A549 (cell line): ENCODE measurements around the gene SYNE3. TPM values are rescaled to one million over a fixed set of nuclear protein-coding genes. Genes with fewer than 3 reads are reported as not detected.

Experiments used
- ATAC-seq, 2 experiments: fragments of 200-7000 bp in 1 of 2; fragments of >200 bp in 1 of 2; cut with Nextera tagmentation in 1 of 2; cut with Tn5 transposase in 1 of 2; 3 replicates each; pipeline versions ENCODE4 v1.8.0 to v1.9.1; 2018 to 2020; ENCODE audit warnings: mild to moderate bottlenecking in 1 of 2, moderate library complexity in 1 of 2
- CTCF ChIA-PET: fragments of 300-600 bp; sonication (Branson Sonifier 250); formaldehyde crosslinking; extraction: SDS; loops from one replicate; lab custom pipeline; 2021; ENCODE audit warnings: antibody characterized with exemption, inconsistent platforms; lab: Yijun Ruan, JAX
- POLR2A ChIA-PET: fragments of 350-600 bp; formaldehyde crosslinking; extraction: SDS; loops from one replicate; lab custom pipeline; 2021; ENCODE audit warnings: antibody characterized with exemption, inconsistent platforms; lab: Yijun Ruan, JAX
- DNase-seq, 2 experiments: peaks; one replicate each; pipeline versions ENCODE4 v3.0.0 to v3.0.0-alpha.2; 2011 to 2016; ENCODE audit warnings: low read depth in 1 of 2, low spot score in 1 of 2
- FAIRE-seq: peaks from 2 replicates; lab custom pipeline; 2011; peaks lifted over from hg19 to GRCh38; lab: Jason Lieb, UNC
- H3K27ac ChIP-seq, 2 experiments: fragments of >200 bp; sonication (Bioruptor Twin); formaldehyde crosslinking; 3 replicates each; pipeline ENCODE4 v1.5.1; 2016 to 2017
- H3K4me1 ChIP-seq: fragments of >200 bp; sonication (Bioruptor Twin); formaldehyde crosslinking; 3 replicates; pipeline ENCODE4 v1.6.1; 2016
- H3K4me2 ChIP-seq: fragments of >200 bp; sonication (Bioruptor Twin); formaldehyde crosslinking; 3 replicates; pipeline ENCODE4 v1.6.1; 2016
- H3K4me3 ChIP-seq: fragments of >200 bp; sonication (Bioruptor Twin); formaldehyde crosslinking; 3 replicates; pipeline ENCODE4 v1.5.1; 2016
- H3K9me3 ChIP-seq: fragments of >200 bp; sonication (Bioruptor Twin); formaldehyde crosslinking; 3 replicates; pipeline ENCODE4 v1.6.1; 2016
- BCL3 ChIP-seq: fragments of >200 bp; sonication (Bioruptor Twin); formaldehyde crosslinking; IDR thresholded peaks from 3 replicates; pipeline ENCODE4 v1.6.1; 2016
- CEBPB ChIP-seq, 2 experiments: fragments of >200 bp in 1 of 2; sonication (Bioruptor Twin) in 1 of 2; formaldehyde crosslinking in 1 of 2; IDR thresholded peaks; 2 replicates each; pipeline ENCODE4 v1.6.1; 2012 to 2016
- CHD2 ChIP-seq: fragments of 150-350 bp; IDR thresholded peaks from 2 replicates; pipeline ENCODE4 v1.6.1; 2014; ENCODE audit warnings: low read length; ENCODE audit not compliant: partially characterized antibody
- EHF ChIP-seq: fragments of 250-450 bp; sonication (Bioruptor Pico); IDR thresholded peaks from 2 replicates; pipeline ENCODE4 v1.5.0; 2020; ENCODE audit warnings: mild to moderate bottlenecking
- FOSL2 ChIP-seq, 2 experiments: fragments of 450-650 bp in 1 of 2; fragments of >200 bp in 1 of 2; sonication (Bioruptor Twin) in 1 of 2; formaldehyde crosslinking; IDR thresholded peaks; 2 replicates each; pipeline versions ENCODE4 v1.5.0 to v1.6.1; 2016 to 2020; ENCODE audit warnings: mild to moderate bottlenecking in 1 of 2, moderate library complexity in 1 of 2
- HOXB13 ChIP-seq: fragments of 250-450 bp; sonication (Bioruptor Pico); IDR thresholded peaks from 2 replicates; pipeline ENCODE4 v1.5.0; 2020; ENCODE audit warnings: low read depth, mild to moderate bottlenecking, moderate library complexity
- KDM1A ChIP-seq: fragments of 200-600 bp; sonication (generic); IDR thresholded peaks from 2 replicates; pipeline ENCODE4 v1.6.1; 2016; ENCODE audit warnings: low read depth, mild to moderate bottlenecking
- MAFK ChIP-seq: fragments of 450-650 bp; IDR thresholded peaks from 2 replicates; pipeline ENCODE4 v1.6.1; 2014; ENCODE audit not compliant: partially characterized antibody
- MAX ChIP-seq: IDR thresholded peaks from 2 replicates; pipeline ENCODE4 v1.6.1; 2012
- NFE2L2 ChIP-seq: fragments of 150-350 bp; conservative IDR thresholded peaks from 2 replicates; pipeline ENCODE4 v1.6.1; 2014; ENCODE audit warnings: low read length
- PHF8 ChIP-seq: fragments of 200-600 bp; sonication (generic); IDR thresholded peaks from 2 replicates; pipeline ENCODE4 v1.6.1; 2016; ENCODE audit warnings: low read depth, mild to moderate bottlenecking, antibody characterized with exemption, moderate library complexity, borderline replicate concordance
- POLR2A ChIP-seq: IDR thresholded peaks from 2 replicates; pipeline ENCODE4 v1.6.1; 2012; ENCODE audit warnings: mild to moderate bottlenecking, low read length
- RAD21 ChIP-seq, 2 experiments: fragments of >200 bp in 1 of 2; sonication (Bioruptor Twin) in 1 of 2; formaldehyde crosslinking in 1 of 2; IDR thresholded peaks in 1 of 2; conservative IDR thresholded peaks in 1 of 2; 2 replicates in 1 of 2; 3 replicates in 1 of 2; pipeline ENCODE4 v1.6.1; 2012 to 2018; ENCODE audit warnings: inconsistent platforms in 1 of 2
- SMC3 ChIP-seq: fragments of >200 bp; sonication (Bioruptor Twin); formaldehyde crosslinking; IDR thresholded peaks from 3 replicates; pipeline ENCODE4 v1.6.1; 2018; ENCODE audit warnings: inconsistent platforms
- TFCP2L1 ChIP-seq: fragments of 250-450 bp; sonication (Bioruptor Pico); IDR thresholded peaks from 2 replicates; pipeline ENCODE4 v1.5.0; 2021; ENCODE audit warnings: mild to moderate bottlenecking
- TP53 ChIP-seq: fragments of 250-450 bp; sonication (Bioruptor Pico); IDR thresholded peaks from 2 replicates; pipeline ENCODE4 v1.5.0; 2021; ENCODE audit warnings: mild to moderate bottlenecking, moderate library complexity
- ZC3H11A ChIP-seq: fragments of 450-650 bp; IDR thresholded peaks from 2 replicates; pipeline ENCODE4 v1.6.1; 2014; ENCODE audit warnings: antibody characterized with exemption, mild to moderate bottlenecking
- ZFP36 ChIP-seq: fragments of 450-650 bp; IDR thresholded peaks from 2 replicates; pipeline ENCODE4 v1.6.1; 2014; ENCODE audit warnings: borderline replicate concordance; ENCODE audit not compliant: partially characterized antibody
- ZSCAN20 ChIP-seq: fragments of 250-450 bp; sonication (Bioruptor Pico); IDR thresholded peaks from 2 replicates; pipeline ENCODE4 v1.8.0; 2022; ENCODE audit warnings: mild to moderate bottlenecking, moderate library complexity
- WGBS: methylation state at CpG from one replicate; pipeline ENCODE4 v1.1.6; 2017; ENCODE audit errors: missing lambda C conversion rate; 5-methylcytosine and 5-hydroxymethylcytosine counted together
- polyA plus RNA-seq, 4 experiments: library from polyadenylated mRNA; depleted of rRNA in 3 of 4; stranded (reverse); fragments of >200 nt; fragmentation: RNase III in 1 of 4; extraction: RNeasy Plus Mini Kit Qiagen cat#74134 plus additional on column Dnase treatment in 1 of 4; gene quantifications; 2 replicates in 3 of 4; 3 replicates in 1 of 4; pipeline ENCODE4 v1.2.3, GENCODE V29; 2011 to 2017

SYNE3 gene
- polyA plus RNA-seq, 2 of the 4 experiments (the other 2 are of a cell fraction): 0.05 to 0.08 TPM

GRCh38 chr14:95500772-95501401 is 15.6 kb downstream of the SYNE3 start:
- CTCF ChIA-PET: interaction anchor here (0.5 to 1.2 kb wide), 3 partner anchors 18 to 33 kb away, joined by 3 to 5 read pairs (median 5); no protein-coding TSS in a partner anchor
- H3K4me1 ChIP-seq: peaks cover 9% of the 10 kb centered on the region; the same call in 2 of the 3 replicates
- FAIRE-seq (no peak), DNase-seq (peak in 1 of 2 experiments; percentile 31)
- H3K4me3 ChIP-seq: no peak overlapping the region
- no peak overlapping the region for H3K27ac ChIP-seq
- no peak for TF ChIP-seq PHF8
- no peak for TF ChIP-seq HOXB13 (CRISPR knock-in tag)
- TF ChIP-seq ZSCAN20 (CRISPR knock-in tag): no peak
- no peak for TF ChIP-seq CEBPB (IDR thresholded peaks at IDR 0.05)
- no peak for TF ChIP-seq FOSL2 (IDR thresholded peaks at IDR 0.05)
- peak; percentile 26 for TF ChIP-seq FOSL2 (CRISPR knock-in tag; IDR thresholded peaks at IDR 0.05)
- peak; percentile 34; the same call in 1 of the 2 replicates for TF ChIP-seq MAX
- no peak for TF ChIP-seq EHF (CRISPR knock-in tag)
- TF ChIP-seq, all 56 proteins: peak for 2
- POLR2A ChIA-PET: no interaction called here
- ATAC-seq: peak; percentile 67 to 73; a peak in 5 of 6 replicates
- H3K4me2 ChIP-seq: no peak overlapping the region; the same call in 2 of the 3 replicates
- no peaks in the 10 kb centered on the region for H3K9me3 ChIP-seq
- WGBS: 78% methylated on average over 14 of the region's 14 CpGs

GRCh38 chr14:95500201-95500681 is 16.2 kb downstream of the SYNE3 start:
- 83% methylated on average over 13 of the region's 14 CpGs for WGBS
- no peak overlapping the region for H3K27ac ChIP-seq
- TF ChIP-seq CEBPB (IDR thresholded peaks at IDR 0.05): no peak
- TF ChIP-seq RAD21 (conservative IDR thresholded peaks at IDR 0.05 in 1 of 2, IDR thresholded peaks at IDR 0.05 in 1 of 2): no peak
- TF ChIP-seq ZC3H11A: no peak
- TF ChIP-seq BCL3: no peak
- TF ChIP-seq, all 56 proteins: peak for 0
- H3K4me1 ChIP-seq: peaks cover 9% of the 10 kb centered on the region; the same call in 2 of the 3 replicates
- DNase-seq (no peak), ATAC-seq (no peak), FAIRE-seq (no peak)
- no peaks in the 10 kb centered on the region for H3K9me3 ChIP-seq
- H3K4me2 ChIP-seq: no peak overlapping the region
- CTCF ChIA-PET: interaction anchor here (0.5 to 2.0 kb wide), 3 partner anchors 8 to 33 kb away, joined by 3 to 6 read pairs (median 5); no protein-coding TSS in a partner anchor
- POLR2A ChIA-PET: no interaction called here
- no peak overlapping the region for H3K4me3 ChIP-seq

GRCh38 chr14:95499354-95499750 is 17.1 kb downstream of the SYNE3 start:
- Histone ChIP-seq H3K27ac (no peak overlapping the region), H3K9me3 (no peaks in the 10 kb centered on the region), H3K4me1 (peaks cover 9% of the 10 kb centered on the region; the same call in 2 of the 3 replicates), H3K4me2 (no peak overlapping the region), H3K4me3 (no peak overlapping the region)
- WGBS: 0% methylated on average over 1 of the region's 1 CpG
- ChIA-PET CTCF (interaction anchor here (0.9 to 2.0 kb wide), 2 partner anchors 9 to 69 kb away, joined by 3 to 6 read pairs; no protein-coding TSS in a partner anchor), POLR2A (no interaction called here)
- FAIRE-seq: no peak
- TF ChIP-seq ZFP36 (peak; percentile 87), SMC3 (no peak)
- no peak for DNase-seq
- ATAC-seq: no peak

- no peak for FAIRE-seq
- Histone ChIP-seq H3K4me2 (no peak overlapping the region), H3K27ac (no peak overlapping the region), H3K9me3 (no peaks in the 10 kb centered on the region), H3K4me1 (peaks cover 9% of the 10 kb centered on the region; the same call in 2 of the 3 replicates), H3K4me3 (no peak overlapping the region)
- 76% methylated on average over 9 of the region's 9 CpGs for WGBS
- ATAC-seq: no peak
- POLR2A ChIA-PET: no interaction called here
- DNase-seq: no peak
- TF ChIP-seq BCL3: no peak
- no peak for TF ChIP-seq EHF (CRISPR knock-in tag)
- TF ChIP-seq CHD2: no peak
- TF ChIP-seq ZC3H11A: no peak
- no peak for TF ChIP-seq NFE2L2
- TF ChIP-seq FOSL2 (IDR thresholded peaks at IDR 0.05): no peak
- TF ChIP-seq FOSL2 (CRISPR knock-in tag; IDR thresholded peaks at IDR 0.05): no peak
- no peak for TF ChIP-seq POLR2A
- no peak for TF ChIP-seq CEBPB (IDR thresholded peaks at IDR 0.05)
- TF ChIP-seq MAFK: no peak
- no peak for TF ChIP-seq TFCP2L1 (CRISPR knock-in tag)
- no peak for TF ChIP-seq TP53
- TF ChIP-seq KDM1A: no peak
- CTCF ChIA-PET: interaction anchor here (0.9 to 2.0 kb wide), 2 partner anchors 10 to 68 kb away, joined by 3 to 6 read pairs; no protein-coding TSS in a partner anchor
These were observed 17.7 kb downstream of the SYNE3 start for GRCh38 chr14:95498622-95499353.
